IMR-90 (cell line): Measurements from ENCODE around the gene PRDM2. TPM values are rescaled to one million over a fixed set of nuclear protein-coding genes. Genes with fewer than 3 reads are reported as not detected.

ENCODE experiments used
- ATAC-seq: fragments of 200-7000 bp; cut with Tn5 transposase; 2 replicates; pipeline ENCODE4 v1.9.1; 2020; ENCODE audit warnings: low read depth, mild to moderate bottlenecking, moderate library complexity
- BruUV-seq: library from RNA; stranded (reverse); fragments of 400-500 nt; replicated peaks from 2 replicates; lab custom pipeline; 2021; lab: Mats Ljungman, UMichigan
- CTCF ChIA-PET: fragments of 300-600 bp; formaldehyde crosslinking; extraction: SDS; loops from one replicate; lab custom pipeline; 2021; ENCODE audit warnings: antibody characterized with exemption; lab: Yijun Ruan, JAX
- POLR2A ChIA-PET: fragments of 300-600 bp; sonication (Branson Sonifier 250); formaldehyde crosslinking; loops from one replicate; lab custom pipeline; 2022; ENCODE audit warnings: antibody characterized with exemption; ENCODE audit not compliant: unreplicated experiment; lab: Charles Lee
- DNase-seq: peaks from one replicate; pipeline ENCODE4 v3.0.0; 2013
- H2AFZ ChIP-seq: replicated peaks from 2 replicates; pipeline ENCODE3; 2013; ENCODE audit warnings: low read length, mild to moderate bottlenecking; ENCODE audit not compliant: poor library complexity
- H2AK5ac ChIP-seq: 2 replicates; pipeline ENCODE4 v1.6.1; 2013; ENCODE audit warnings: low read depth, low read length, inconsistent platforms
- H2AK9ac ChIP-seq: replicated peaks from 2 replicates; pipeline ENCODE3; 2013; ENCODE audit warnings: mild to moderate bottlenecking, low read depth, low read length, moderate library complexity; ENCODE audit not compliant: poor library complexity
- H2BK120ac ChIP-seq: 2 replicates; pipeline ENCODE4 v1.6.1; 2013; ENCODE audit warnings: low read depth, low read length, inconsistent platforms
- H2BK15ac ChIP-seq: 3 replicates; pipeline ENCODE4 v1.6.1; 2013; ENCODE audit warnings: low read depth, low read length, inconsistent platforms
- H2BK20ac ChIP-seq: 2 replicates; pipeline ENCODE4 v1.6.1; 2013; ENCODE audit warnings: low read depth, mild to moderate bottlenecking, inconsistent platforms, low read length, moderate library complexity
- H2BK5ac ChIP-seq: 2 replicates; pipeline ENCODE4 v1.6.1; 2013; ENCODE audit warnings: mild to moderate bottlenecking, low read depth, low read length, inconsistent platforms; ENCODE audit not compliant: poor library complexity, severe bottlenecking
- H3K14ac ChIP-seq: replicated peaks from 2 replicates; pipeline ENCODE4 v1.6.1; 2013; ENCODE audit warnings: low read depth, low read length, inconsistent platforms
- H3K18ac ChIP-seq: 2 replicates; pipeline ENCODE4 v1.6.1; 2013; ENCODE audit warnings: low read depth, low read length, control low read depth
- H3K23ac ChIP-seq: 2 replicates; pipeline ENCODE4 v1.6.1; 2013; ENCODE audit warnings: low read depth, low read length, inconsistent platforms
- H3K27ac ChIP-seq: 2 replicates; pipeline ENCODE4 v1.5.1; 2013; ENCODE audit warnings: mild to moderate bottlenecking, control low read depth, low read length; ENCODE audit not compliant: insufficient read depth
- H3K27me3 ChIP-seq: 2 replicates; pipeline ENCODE4 v1.6.1; 2013; ENCODE audit warnings: low read length; ENCODE audit not compliant: control insufficient read depth, insufficient read depth
- H3K36me3 ChIP-seq: 2 replicates; pipeline ENCODE4 v1.6.1; 2013; ENCODE audit warnings: low read length, mixed read lengths; ENCODE audit not compliant: control insufficient read depth, insufficient read depth
- H3K4ac ChIP-seq: 2 replicates; pipeline ENCODE4 v1.6.1; 2013; ENCODE audit warnings: low read depth, low read length, inconsistent platforms
- H3K4me1 ChIP-seq: 2 replicates; pipeline ENCODE4 v1.6.1; 2013; ENCODE audit warnings: low read length, mixed read lengths; ENCODE audit not compliant: control insufficient read depth, insufficient read depth
- H3K4me2 ChIP-seq: 2 replicates; pipeline ENCODE4 v1.6.1; 2013; ENCODE audit warnings: low read depth, mild to moderate bottlenecking, control low read depth, low read length, moderate library complexity
- H3K4me3 ChIP-seq: 2 replicates; pipeline ENCODE4 v1.5.1; 2013; ENCODE audit warnings: low read depth, mild to moderate bottlenecking, control low read depth, low read length, moderate library complexity; ENCODE audit not compliant: insufficient read depth
- H3K56ac ChIP-seq: 2 replicates; pipeline ENCODE4 v1.6.1; 2013; ENCODE audit warnings: low read length, inconsistent platforms; ENCODE audit not compliant: insufficient read depth; ENCODE audit errors: extremely low read depth
- H3K79me1 ChIP-seq, 2 experiments: 2 replicates each; pipeline ENCODE4 v1.6.1; 2013; ENCODE audit warnings: low read length in 2 of 2, inconsistent platforms in 1 of 2, low read depth in 1 of 2
- H3K9ac ChIP-seq: 2 replicates; pipeline ENCODE4 v1.6.1; 2013; ENCODE audit warnings: low read depth, low read length, control low read depth
- H3K9me1 ChIP-seq: 2 replicates; pipeline ENCODE4 v1.6.1; 2013; ENCODE audit warnings: low read length, inconsistent platforms; ENCODE audit not compliant: insufficient read depth
- H3K9me3 ChIP-seq: 2 replicates; pipeline ENCODE4 v1.6.1; 2013; ENCODE audit warnings: low read length; ENCODE audit not compliant: control insufficient read depth, insufficient read depth
- H4K20me1 ChIP-seq: 2 replicates; pipeline ENCODE4 v1.6.1; 2013; ENCODE audit warnings: low read length, inconsistent platforms; ENCODE audit not compliant: insufficient read depth
- H4K5ac ChIP-seq: 2 replicates; pipeline ENCODE4 v1.6.1; 2013; ENCODE audit warnings: mild to moderate bottlenecking, low read depth, low read length, control low read depth
- H4K8ac ChIP-seq, 2 experiments: 2 replicates each; pipeline ENCODE4 v1.6.1; 2013; ENCODE audit warnings: low read depth in 2 of 2, low read length in 2 of 2, control low read depth in 1 of 2, inconsistent platforms in 1 of 2
- H4K91ac ChIP-seq: 2 replicates; pipeline ENCODE4 v1.6.1; 2013; ENCODE audit warnings: low read depth, low read length, inconsistent platforms; ENCODE audit not compliant: insufficient read depth
- MAFK ChIP-seq: IDR thresholded peaks from 2 replicates; pipeline ENCODE4 v1.6.1; 2012; ENCODE audit warnings: low read depth, low read length, improper control_type of control experiment
- NFE2L2 ChIP-seq: fragments of 150-350 bp; IDR thresholded peaks from 2 replicates; pipeline ENCODE4 v1.6.1; 2016; ENCODE audit warnings: low read depth, mild to moderate bottlenecking, low read length
- POLR2A ChIP-seq: IDR thresholded peaks from 2 replicates; pipeline ENCODE4 v1.6.1; 2012; ENCODE audit warnings: mild to moderate bottlenecking, low read depth, low read length
- RCOR1 ChIP-seq: IDR thresholded peaks from 2 replicates; pipeline ENCODE4 v1.6.1; 2012; ENCODE audit warnings: mild to moderate bottlenecking, low read length, improper control_type of control experiment; ENCODE audit not compliant: insufficient replicate concordance
- SMC3 ChIP-seq: fragments of 150-350 bp; IDR thresholded peaks from 2 replicates; pipeline ENCODE4 v1.6.1; 2016; ENCODE audit warnings: low read depth, mild to moderate bottlenecking, antibody characterized with exemption, low read length, moderate library complexity
- WGBS, 2 experiments: methylation state at CpG; one replicate each; pipeline versions ENCODE4 v1.1.5 to v1.1.7; 2013; ENCODE audit warnings: missing lambda C conversion rate in 2 of 2; ENCODE audit not compliant: insufficient read length in 1 of 2; ENCODE audit errors: extremely low coverage in 2 of 2; 5-methylcytosine and 5-hydroxymethylcytosine counted together
- dilution Hi-C: fragments of 300-500 bp; cut with HindIII; formaldehyde crosslinking; loops from one replicate; pipeline ENCODE4 v1.14.3; 2018; ENCODE audit warnings: low sequenced_read_pairs; ENCODE audit not compliant: unreplicated experiment
- in situ Hi-C: fragments of 300-500 bp; cut with MboI; formaldehyde crosslinking; loops from 3 replicates; pipeline ENCODE4 v1.14.3; 2019; ENCODE audit warnings: low sequenced_read_pairs, inconsistent platforms, mixed read lengths
- intact Hi-C: fragments of 100-400 bp; cut with micrococcal nuclease; formaldehyde crosslinking; loops from 2 replicates; pipeline ENCODE4 v1.10.0; 2022
- polyA plus RNA-seq, 3 experiments: library from polyadenylated mRNA; depleted of rRNA; stranded (reverse); fragments of >200 nt; gene quantifications; 2 replicates each; pipeline ENCODE4 v1.2.3, GENCODE V29; 2012; ENCODE audit warnings: low replicate concordance in 1 of 3
- total RNA-seq: library from RNA; depleted of rRNA; stranded (reverse); fragments of >200 nt; gene quantifications from 2 replicates; pipeline ENCODE4 v1.2.3, GENCODE V29; 2012
- TF ChIP-seq, protein P1 (sequence below): fragments of 150-350 bp; IDR thresholded peaks from 2 replicates; pipeline ENCODE4 v1.6.1; 2017; ENCODE audit warnings: mild to moderate bottlenecking, antibody characterized with exemption, low read length, low read depth
- TF ChIP-seq, protein P2 (sequence below): fragments of 150-350 bp; IDR thresholded peaks from 2 replicates; pipeline ENCODE4 v1.6.1; 2016; ENCODE audit warnings: low read depth, mild to moderate bottlenecking, low read length, moderate library complexity, borderline replicate concordance
- TF ChIP-seq, protein P3 (sequence below): conservative IDR thresholded peaks from 2 replicates; pipeline ENCODE4 v1.5.1; 2012; ENCODE audit warnings: mild to moderate bottlenecking, low read depth, low read length, improper control_type of control experiment

The PRDM2 gene
- total and polyA plus RNA-seq, 2 of the 4 experiments (the other 2 are of a cell fraction) = 3.4 to 8.9 TPM

DNA sequence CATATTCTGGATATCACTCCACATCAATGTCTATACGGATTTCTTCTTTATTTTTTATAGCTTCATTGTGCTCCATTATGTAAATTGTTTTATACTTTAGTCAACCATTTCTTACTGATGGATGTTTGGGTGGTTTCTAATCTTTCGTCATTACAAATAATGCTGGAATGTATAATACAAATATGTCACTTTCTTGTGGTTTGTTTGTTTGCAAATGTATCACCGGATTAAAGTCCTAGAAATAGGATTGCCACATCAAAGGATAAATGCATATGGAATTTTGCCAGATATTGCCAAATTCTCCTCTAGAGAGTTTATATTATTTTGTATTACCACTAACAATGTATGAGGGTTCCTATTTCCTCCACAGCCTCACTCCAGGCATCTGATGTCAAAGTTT is 48.7 kb upstream of the PRDM2 start:
- no peak overlapping the region for H3K4me2 ChIP-seq
- no peak for ATAC-seq

More for the DNA sequence above, 48.7 kb upstream of the PRDM2 start:
- H3K27me3 ChIP-seq = no peaks in the 10 kb centered on the region
- H3K4me3 ChIP-seq = no peak overlapping the region
- CTCF ChIA-PET = no interaction called here
- dilution Hi-C loops = no loop called here
- no peak overlapping the region for H4K5ac ChIP-seq
- H3K4me1 ChIP-seq = no peaks in the 10 kb centered on the region
- in situ Hi-C loops = no loop called here
- no TSS peak for BruUV-seq
- no CpG with 5 or more reads among the region's 3 CpGs for WGBS, 2 experiments
- no peak overlapping the region for H2BK120ac ChIP-seq
- no peaks in the 10 kb centered on the region for H3K79me1 ChIP-seq
- TF ChIP-seq, protein P1, sequence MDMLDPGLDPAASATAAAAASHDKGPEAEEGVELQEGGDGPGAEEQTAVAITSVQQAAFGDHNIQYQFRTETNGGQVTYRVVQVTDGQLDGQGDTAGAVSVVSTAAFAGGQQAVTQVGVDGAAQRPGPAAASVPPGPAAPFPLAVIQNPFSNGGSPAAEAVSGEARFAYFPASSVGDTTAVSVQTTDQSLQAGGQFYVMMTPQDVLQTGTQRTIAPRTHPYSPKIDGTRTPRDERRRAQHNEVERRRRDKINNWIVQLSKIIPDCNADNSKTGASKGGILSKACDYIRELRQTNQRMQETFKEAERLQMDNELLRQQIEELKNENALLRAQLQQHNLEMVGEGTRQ = no peak
- TF ChIP-seq NFE2L2 = no peak
- TF ChIP-seq, protein P2, sequence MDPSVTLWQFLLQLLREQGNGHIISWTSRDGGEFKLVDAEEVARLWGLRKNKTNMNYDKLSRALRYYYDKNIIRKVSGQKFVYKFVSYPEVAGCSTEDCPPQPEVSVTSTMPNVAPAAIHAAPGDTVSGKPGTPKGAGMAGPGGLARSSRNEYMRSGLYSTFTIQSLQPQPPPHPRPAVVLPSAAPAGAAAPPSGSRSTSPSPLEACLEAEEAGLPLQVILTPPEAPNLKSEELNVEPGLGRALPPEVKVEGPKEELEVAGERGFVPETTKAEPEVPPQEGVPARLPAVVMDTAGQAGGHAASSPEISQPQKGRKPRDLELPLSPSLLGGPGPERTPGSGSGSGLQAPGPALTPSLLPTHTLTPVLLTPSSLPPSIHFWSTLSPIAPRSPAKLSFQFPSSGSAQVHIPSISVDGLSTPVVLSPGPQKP = no peak
- TF ChIP-seq, protein P3, sequence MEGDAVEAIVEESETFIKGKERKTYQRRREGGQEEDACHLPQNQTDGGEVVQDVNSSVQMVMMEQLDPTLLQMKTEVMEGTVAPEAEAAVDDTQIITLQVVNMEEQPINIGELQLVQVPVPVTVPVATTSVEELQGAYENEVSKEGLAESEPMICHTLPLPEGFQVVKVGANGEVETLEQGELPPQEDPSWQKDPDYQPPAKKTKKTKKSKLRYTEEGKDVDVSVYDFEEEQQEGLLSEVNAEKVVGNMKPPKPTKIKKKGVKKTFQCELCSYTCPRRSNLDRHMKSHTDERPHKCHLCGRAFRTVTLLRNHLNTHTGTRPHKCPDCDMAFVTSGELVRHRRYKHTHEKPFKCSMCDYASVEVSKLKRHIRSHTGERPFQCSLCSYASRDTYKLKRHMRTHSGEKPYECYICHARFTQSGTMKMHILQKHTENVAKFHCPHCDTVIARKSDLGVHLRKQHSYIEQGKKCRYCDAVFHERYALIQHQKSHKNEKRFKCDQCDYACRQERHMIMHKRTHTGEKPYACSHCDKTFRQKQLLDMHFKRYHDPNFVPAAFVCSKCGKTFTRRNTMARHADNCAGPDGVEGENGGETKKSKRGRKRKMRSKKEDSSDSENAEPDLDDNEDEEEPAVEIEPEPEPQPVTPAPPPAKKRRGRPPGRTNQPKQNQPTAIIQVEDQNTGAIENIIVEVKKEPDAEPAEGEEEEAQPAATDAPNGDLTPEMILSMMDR = no peak
- TF ChIP-seq SMC3 = no peak
- no peak for TF ChIP-seq POLR2A
- TF ChIP-seq RCOR1 = no peak
- TF ChIP-seq MAFK = no peak
- no peak overlapping the region for H2BK5ac ChIP-seq
- no peak overlapping the region for H3K56ac ChIP-seq
- no peak for DNase-seq
- H4K20me1 ChIP-seq = no peaks in the 10 kb centered on the region
- H4K91ac ChIP-seq = no peak overlapping the region
- no peak overlapping the region for H3K14ac ChIP-seq
- no peak overlapping the region for H2AFZ ChIP-seq
- H3K9me1 ChIP-seq = no peaks in the 10 kb centered on the region
- intact Hi-C loops = no loop called here
- no peaks in the 10 kb centered on the region for H3K36me3 ChIP-seq
- H4K8ac ChIP-seq = no peak overlapping the region
- no peak overlapping the region for H2AK9ac ChIP-seq
- no peak overlapping the region for H3K4ac ChIP-seq
- H3K18ac ChIP-seq = no peak overlapping the region
- no peak overlapping the region for H2AK5ac ChIP-seq
- H3K23ac ChIP-seq = no peak overlapping the region
- POLR2A ChIA-PET = no interaction called here
- H2BK20ac ChIP-seq = no peak overlapping the region
- no peak overlapping the region for H3K27ac ChIP-seq
- no peak overlapping the region for H3K9ac ChIP-seq
- H3K9me3 ChIP-seq = no peaks in the 10 kb centered on the region
- no peak overlapping the region for H2BK15ac ChIP-seq
